GM23338 (cell line): ENCODE measurements around the gene KYNU. TPM values are rescaled to one million over a fixed set of nuclear protein-coding genes. Genes with fewer than 3 reads are reported as not detected.

Source experiments
- ATAC-seq: fragments of 200-7000 bp; cut with Tn5 transposase; 3 replicates; pipeline ENCODE4 v1.9.1; 2020
- DNase-seq: peaks from one replicate; pipeline ENCODE4 v3.0.0-alpha.2; 2015; ENCODE audit warnings: low spot score
- H2AFZ ChIP-seq: fragments of 200-600 bp; sonication (generic); 2 replicates; pipeline ENCODE4 v1.8.0; 2016; ENCODE audit warnings: antibody characterized with exemption, mild to moderate bottlenecking, moderate library complexity
- H3F3A ChIP-seq: fragments of 200-600 bp; sonication (generic); replicated peaks from 2 replicates; pipeline ENCODE4 v1.8.0; 2017; ENCODE audit warnings: antibody characterized with exemption, mixed run types, low read depth
- H3K27ac ChIP-seq: fragments of 200-600 bp; sonication (generic); 2 replicates; pipeline ENCODE4 v1.6.1; 2016; ENCODE audit warnings: low read depth
- H3K27me3 ChIP-seq: fragments of 200-600 bp; sonication (generic); 2 replicates; pipeline ENCODE4 v1.8.0; 2016; ENCODE audit warnings: mild to moderate bottlenecking, mixed run types, moderate library complexity; ENCODE audit not compliant: insufficient read depth
- H3K36me3 ChIP-seq: fragments of 200-600 bp; sonication (generic); 2 replicates; pipeline ENCODE4 v1.8.0; 2016; ENCODE audit warnings: mild to moderate bottlenecking; ENCODE audit not compliant: insufficient read depth
- H3K4me1 ChIP-seq: fragments of 200-600 bp; sonication (generic); 2 replicates; pipeline ENCODE4 v1.8.0; 2016; ENCODE audit warnings: mild to moderate bottlenecking, moderate library complexity; ENCODE audit not compliant: insufficient read depth
- H3K4me2 ChIP-seq: fragments of 200-600 bp; sonication (generic); 2 replicates; pipeline ENCODE4 v1.7.1; 2017; ENCODE audit warnings: mixed run types
- H3K4me3 ChIP-seq: fragments of 200-600 bp; sonication (generic); 2 replicates; pipeline ENCODE4 v1.6.1; 2016; ENCODE audit warnings: mixed run types
- H3K79me2 ChIP-seq: fragments of 200-600 bp; sonication (generic); replicated peaks from 2 replicates; pipeline ENCODE4 v1.8.0; 2017; ENCODE audit warnings: mild to moderate bottlenecking; ENCODE audit not compliant: insufficient read depth
- H3K9me2 ChIP-seq: fragments of 200-600 bp; sonication (generic); 2 replicates; pipeline ENCODE4 v1.8.0; 2017; ENCODE audit not compliant: insufficient read depth
- H4K20me1 ChIP-seq: fragments of 200-600 bp; sonication (generic); replicated peaks from 2 replicates; pipeline ENCODE4 v1.8.0; 2017; ENCODE audit warnings: mild to moderate bottlenecking; ENCODE audit not compliant: insufficient read depth
- H3K27ac Mint-ChIP-seq: 2 replicates; pipeline ENCODE4 v1.8.0; 2020; ENCODE audit warnings: inconsistent platforms, mild to moderate bottlenecking, moderate library complexity, mixed read lengths
- H3K27me3 Mint-ChIP-seq: 3 replicates; pipeline ENCODE4 v1.8.0; 2022; ENCODE audit warnings: low read depth, mild to moderate bottlenecking, moderate library complexity, mixed read lengths, inconsistent platforms; ENCODE audit not compliant: insufficient read depth, poor library complexity
- H3K36me3 Mint-ChIP-seq: 3 replicates; pipeline ENCODE4 v1.8.0; 2021; ENCODE audit warnings: low read depth, mild to moderate bottlenecking, inconsistent platforms, moderate library complexity, mixed read lengths
- H3K4me1 Mint-ChIP-seq: 3 replicates; pipeline ENCODE4 v1.8.0; 2020; ENCODE audit warnings: mild to moderate bottlenecking, inconsistent platforms, mixed read lengths
- H3K4me3 Mint-ChIP-seq: 3 replicates; pipeline ENCODE4 v1.8.0; 2021; ENCODE audit warnings: moderate library complexity, mild to moderate bottlenecking, inconsistent platforms, mixed read lengths
- H3K9me3 Mint-ChIP-seq: 3 replicates; pipeline ENCODE4 v1.8.0; 2020; ENCODE audit warnings: moderate library complexity, mild to moderate bottlenecking, inconsistent platforms, mixed read lengths
- CREB1 ChIP-seq: fragments of 250-450 bp; sonication (Bioruptor Pico); IDR thresholded peaks from 2 replicates; pipeline ENCODE4 v1.5.0; 2020; ENCODE audit warnings: low read depth, mild to moderate bottlenecking, moderate library complexity
- EZH2 ChIP-seq: fragments of 200-600 bp; sonication (generic); IDR thresholded peaks from one replicate; pipeline ENCODE4 v1.8.0; 2017; ENCODE audit warnings: antibody characterized with exemption, mild to moderate bottlenecking, low read depth; ENCODE audit not compliant: unreplicated experiment
- EZH2phosphoT487 ChIP-seq: fragments of 200-600 bp; sonication (generic); IDR thresholded peaks from one replicate; pipeline ENCODE4 v1.8.1; 2018; ENCODE audit warnings: antibody characterized with exemption; ENCODE audit not compliant: unreplicated experiment
- JUNB ChIP-seq: IDR thresholded peaks from one replicate; pipeline ENCODE4 v1.6.1; 2016; ENCODE audit warnings: antibody characterized with exemption; ENCODE audit not compliant: unreplicated experiment
- NANOG ChIP-seq: IDR thresholded peaks from 2 replicates; pipeline ENCODE4 v1.6.1; 2016; ENCODE audit warnings: antibody characterized with exemption, borderline replicate concordance
- POLR2AphosphoS5 ChIP-seq: IDR thresholded peaks from 2 replicates; pipeline ENCODE4 v1.6.1; 2016; ENCODE audit warnings: antibody characterized with exemption, low read depth
- STAT1 ChIP-seq: IDR thresholded peaks from one replicate; pipeline ENCODE4 v1.6.1; 2016; ENCODE audit warnings: antibody characterized with exemption; ENCODE audit not compliant: unreplicated experiment
- ZNF114 ChIP-seq: fragments of 250-450 bp; sonication (Bioruptor Pico); IDR thresholded peaks from 2 replicates; pipeline ENCODE4 v1.5.0; 2020; ENCODE audit warnings: mild to moderate bottlenecking, moderate library complexity
- ZNF331 ChIP-seq: fragments of 250-450 bp; sonication (Bioruptor Pico); IDR thresholded peaks from 2 replicates; pipeline ENCODE4 v1.5.0; 2020; ENCODE audit warnings: low read depth, mild to moderate bottlenecking, moderate library complexity
- polyA plus RNA-seq: library from polyadenylated mRNA; unstranded; fragments of >200 nt; fragmentation: Nextera tagmentation; extraction: Ambion mirVana; gene quantifications from 2 replicates; pipeline ENCODE4 v1.2.1, GENCODE V29; 2016
- total RNA-seq: library from RNA; depleted of rRNA; stranded (reverse); fragments of >200 nt; shearing (Covaris generic); gene quantifications from 2 replicates; pipeline ENCODE4 v1.2.3, GENCODE V29; 2014
- TF ChIP-seq, protein P1 (sequence below): IDR thresholded peaks from one replicate; pipeline ENCODE4 v1.6.1; 2018; ENCODE audit warnings: antibody characterized with exemption; ENCODE audit not compliant: unreplicated experiment
- TF ChIP-seq, protein P2 (sequence below): fragments of 250-450 bp; sonication (Bioruptor Pico); IDR thresholded peaks from 2 replicates; pipeline ENCODE4 v1.5.0; 2020; ENCODE audit warnings: mild to moderate bottlenecking, moderate library complexity
- TF ChIP-seq, protein P3 (sequence below), 2 experiments: fragments of 200-600 bp in 1 of 2; sonication (generic) in 1 of 2; conservative IDR thresholded peaks; 2 replicates each; pipeline versions ENCODE4 v1.5.1 to v1.6.1; 2016 to 2017; ENCODE audit warnings: antibody characterized with exemption in 2 of 2, low read depth in 2 of 2, mild to moderate bottlenecking in 2 of 2, moderate library complexity in 1 of 2
- TF ChIP-seq, protein P4 (sequence below): IDR thresholded peaks from 2 replicates; pipeline ENCODE4 v1.6.1; 2016; ENCODE audit warnings: antibody characterized with exemption

The KYNU gene
- total and polyA plus RNA-seq, 2 experiments from 2014 or later: 0.03 to 0.21 TPM

DNA sequence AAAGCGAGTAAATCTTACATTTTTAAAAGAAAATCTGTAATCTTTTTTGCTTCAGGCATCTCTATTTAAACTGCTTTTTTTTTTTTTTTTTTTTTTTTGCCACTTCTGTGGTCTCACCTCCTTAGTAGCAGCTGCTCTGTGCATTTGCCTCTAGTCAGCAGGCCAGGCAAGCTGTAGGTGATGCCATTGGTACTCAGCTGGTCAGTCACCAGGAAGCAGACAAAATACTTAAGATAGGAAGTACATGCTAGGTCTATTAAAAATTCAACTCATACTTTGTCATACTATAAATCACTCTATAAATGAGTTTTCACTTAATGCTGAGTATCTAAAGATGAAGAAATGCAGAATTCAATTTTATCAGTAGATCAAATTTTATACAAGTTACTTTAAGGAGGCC is 83.7 kb downstream of the KYNU start:
- DNase-seq: no peak
- Histone ChIP-seq H2AFZ (no peak overlapping the region), H3K27ac (no peak overlapping the region), H3K4me1 (no peaks in the 10 kb centered on the region), H4K20me1 (no peaks in the 10 kb centered on the region), H3K4me3 (no peak overlapping the region), H3K9me2 (peaks cover 3% of the 10 kb centered on the region; the same call in 1 of the 2 replicates), H3K27me3 (no peaks in the 10 kb centered on the region), H3K4me2 (no peak overlapping the region), H3K36me3 (no peaks in the 10 kb centered on the region), H3F3A (no peaks in the 10 kb centered on the region), H3K79me2 (no peaks in the 10 kb centered on the region)
- Mint-ChIP-seq H3K27me3 (no peaks in the 10 kb centered on the region), H3K36me3 (peaks cover 18% of the 10 kb centered on the region; the same call in 2 of the 3 replicates), H3K4me1 (no peaks in the 10 kb centered on the region), H3K4me3 (no peak overlapping the region), H3K27ac (no peak overlapping the region), H3K9me3 (peaks cover 18% of the 10 kb centered on the region)
- TF ChIP-seq, protein P1, sequence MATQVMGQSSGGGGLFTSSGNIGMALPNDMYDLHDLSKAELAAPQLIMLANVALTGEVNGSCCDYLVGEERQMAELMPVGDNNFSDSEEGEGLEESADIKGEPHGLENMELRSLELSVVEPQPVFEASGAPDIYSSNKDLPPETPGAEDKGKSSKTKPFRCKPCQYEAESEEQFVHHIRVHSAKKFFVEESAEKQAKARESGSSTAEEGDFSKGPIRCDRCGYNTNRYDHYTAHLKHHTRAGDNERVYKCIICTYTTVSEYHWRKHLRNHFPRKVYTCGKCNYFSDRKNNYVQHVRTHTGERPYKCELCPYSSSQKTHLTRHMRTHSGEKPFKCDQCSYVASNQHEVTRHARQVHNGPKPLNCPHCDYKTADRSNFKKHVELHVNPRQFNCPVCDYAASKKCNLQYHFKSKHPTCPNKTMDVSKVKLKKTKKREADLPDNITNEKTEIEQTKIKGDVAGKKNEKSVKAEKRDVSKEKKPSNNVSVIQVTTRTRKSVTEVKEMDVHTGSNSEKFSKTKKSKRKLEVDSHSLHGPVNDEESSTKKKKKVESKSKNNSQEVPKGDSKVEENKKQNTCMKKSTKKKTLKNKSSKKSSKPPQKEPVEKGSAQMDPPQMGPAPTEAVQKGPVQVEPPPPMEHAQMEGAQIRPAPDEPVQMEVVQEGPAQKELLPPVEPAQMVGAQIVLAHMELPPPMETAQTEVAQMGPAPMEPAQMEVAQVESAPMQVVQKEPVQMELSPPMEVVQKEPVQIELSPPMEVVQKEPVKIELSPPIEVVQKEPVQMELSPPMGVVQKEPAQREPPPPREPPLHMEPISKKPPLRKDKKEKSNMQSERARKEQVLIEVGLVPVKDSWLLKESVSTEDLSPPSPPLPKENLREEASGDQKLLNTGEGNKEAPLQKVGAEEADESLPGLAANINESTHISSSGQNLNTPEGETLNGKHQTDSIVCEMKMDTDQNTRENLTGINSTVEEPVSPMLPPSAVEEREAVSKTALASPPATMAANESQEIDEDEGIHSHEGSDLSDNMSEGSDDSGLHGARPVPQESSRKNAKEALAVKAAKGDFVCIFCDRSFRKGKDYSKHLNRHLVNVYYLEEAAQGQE: no peak
- TF ChIP-seq, protein P2, sequence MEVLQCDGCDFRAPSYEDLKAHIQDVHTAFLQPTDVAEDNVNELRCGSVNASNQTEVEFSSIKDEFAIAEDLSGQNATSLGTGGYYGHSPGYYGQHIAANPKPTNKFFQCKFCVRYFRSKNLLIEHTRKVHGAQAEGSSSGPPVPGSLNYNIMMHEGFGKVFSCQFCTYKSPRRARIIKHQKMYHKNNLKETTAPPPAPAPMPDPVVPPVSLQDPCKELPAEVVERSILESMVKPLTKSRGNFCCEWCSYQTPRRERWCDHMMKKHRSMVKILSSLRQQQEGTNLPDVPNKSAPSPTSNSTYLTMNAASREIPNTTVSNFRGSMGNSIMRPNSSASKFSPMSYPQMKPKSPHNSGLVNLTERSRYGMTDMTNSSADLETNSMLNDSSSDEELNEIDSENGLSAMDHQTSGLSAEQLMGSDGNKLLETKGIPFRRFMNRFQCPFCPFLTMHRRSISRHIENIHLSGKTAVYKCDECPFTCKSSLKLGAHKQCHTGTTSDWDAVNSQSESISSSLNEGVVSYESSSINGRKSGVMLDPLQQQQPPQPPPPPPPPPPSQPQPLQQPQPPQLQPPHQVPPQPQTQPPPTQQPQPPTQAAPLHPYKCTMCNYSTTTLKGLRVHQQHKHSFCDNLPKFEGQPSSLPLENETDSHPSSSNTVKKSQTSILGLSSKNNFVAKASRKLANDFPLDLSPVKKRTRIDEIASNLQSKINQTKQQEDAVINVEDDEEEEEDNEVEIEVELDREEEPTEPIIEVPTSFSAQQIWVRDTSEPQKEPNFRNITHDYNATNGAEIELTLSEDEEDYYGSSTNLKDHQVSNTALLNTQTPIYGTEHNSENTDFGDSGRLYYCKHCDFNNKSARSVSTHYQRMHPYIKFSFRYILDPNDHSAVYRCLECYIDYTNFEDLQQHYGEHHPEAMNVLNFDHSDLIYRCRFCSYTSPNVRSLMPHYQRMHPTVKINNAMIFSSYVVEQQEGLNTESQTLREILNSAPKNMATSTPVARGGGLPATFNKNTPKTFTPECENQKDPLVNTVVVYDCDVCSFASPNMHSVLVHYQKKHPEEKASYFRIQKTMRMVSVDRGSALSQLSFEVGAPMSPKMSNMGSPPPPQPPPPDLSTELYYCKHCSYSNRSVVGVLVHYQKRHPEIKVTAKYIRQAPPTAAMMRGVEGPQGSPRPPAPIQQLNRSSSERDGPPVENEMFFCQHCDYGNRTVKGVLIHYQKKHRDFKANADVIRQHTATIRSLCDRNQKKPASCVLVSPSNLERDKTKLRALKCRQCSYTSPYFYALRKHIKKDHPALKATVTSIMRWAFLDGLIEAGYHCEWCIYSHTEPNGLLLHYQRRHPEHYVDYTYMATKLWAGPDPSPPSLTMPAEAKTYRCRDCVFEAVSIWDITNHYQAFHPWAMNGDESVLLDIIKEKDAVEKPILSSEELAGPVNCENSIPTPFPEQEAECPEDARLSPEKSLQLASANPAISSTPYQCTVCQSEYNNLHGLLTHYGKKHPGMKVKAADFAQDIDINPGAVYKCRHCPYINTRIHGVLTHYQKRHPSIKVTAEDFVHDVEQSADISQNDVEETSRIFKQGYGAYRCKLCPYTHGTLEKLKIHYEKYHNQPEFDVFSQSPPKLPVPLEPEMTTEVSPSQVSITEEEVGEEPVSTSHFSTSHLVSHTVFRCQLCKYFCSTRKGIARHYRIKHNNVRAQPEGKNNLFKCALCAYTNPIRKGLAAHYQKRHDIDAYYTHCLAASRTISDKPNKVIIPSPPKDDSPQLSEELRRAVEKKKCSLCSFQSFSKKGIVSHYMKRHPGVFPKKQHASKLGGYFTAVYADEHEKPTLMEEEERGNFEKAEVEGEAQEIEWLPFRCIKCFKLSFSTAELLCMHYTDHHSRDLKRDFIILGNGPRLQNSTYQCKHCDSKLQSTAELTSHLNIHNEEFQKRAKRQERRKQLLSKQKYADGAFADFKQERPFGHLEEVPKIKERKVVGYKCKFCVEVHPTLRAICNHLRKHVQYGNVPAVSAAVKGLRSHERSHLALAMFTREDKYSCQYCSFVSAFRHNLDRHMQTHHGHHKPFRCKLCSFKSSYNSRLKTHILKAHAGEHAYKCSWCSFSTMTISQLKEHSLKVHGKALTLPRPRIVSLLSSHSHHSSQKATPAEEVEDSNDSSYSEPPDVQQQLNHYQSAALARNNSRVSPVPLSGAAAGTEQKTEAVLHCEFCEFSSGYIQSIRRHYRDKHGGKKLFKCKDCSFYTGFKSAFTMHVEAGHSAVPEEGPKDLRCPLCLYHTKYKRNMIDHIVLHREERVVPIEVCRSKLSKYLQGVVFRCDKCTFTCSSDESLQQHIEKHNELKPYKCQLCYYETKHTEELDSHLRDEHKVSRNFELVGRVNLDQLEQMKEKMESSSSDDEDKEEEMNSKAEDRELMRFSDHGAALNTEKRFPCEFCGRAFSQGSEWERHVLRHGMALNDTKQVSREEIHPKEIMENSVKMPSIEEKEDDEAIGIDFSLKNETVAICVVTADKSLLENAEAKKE (CRISPR knock-in tag): no peak
- no peak for TF ChIP-seq NANOG
- no peak for TF ChIP-seq EZH2phosphoT487
- TF ChIP-seq JUNB: no peak
- TF ChIP-seq CREB1: no peak
- TF ChIP-seq, protein P3, sequence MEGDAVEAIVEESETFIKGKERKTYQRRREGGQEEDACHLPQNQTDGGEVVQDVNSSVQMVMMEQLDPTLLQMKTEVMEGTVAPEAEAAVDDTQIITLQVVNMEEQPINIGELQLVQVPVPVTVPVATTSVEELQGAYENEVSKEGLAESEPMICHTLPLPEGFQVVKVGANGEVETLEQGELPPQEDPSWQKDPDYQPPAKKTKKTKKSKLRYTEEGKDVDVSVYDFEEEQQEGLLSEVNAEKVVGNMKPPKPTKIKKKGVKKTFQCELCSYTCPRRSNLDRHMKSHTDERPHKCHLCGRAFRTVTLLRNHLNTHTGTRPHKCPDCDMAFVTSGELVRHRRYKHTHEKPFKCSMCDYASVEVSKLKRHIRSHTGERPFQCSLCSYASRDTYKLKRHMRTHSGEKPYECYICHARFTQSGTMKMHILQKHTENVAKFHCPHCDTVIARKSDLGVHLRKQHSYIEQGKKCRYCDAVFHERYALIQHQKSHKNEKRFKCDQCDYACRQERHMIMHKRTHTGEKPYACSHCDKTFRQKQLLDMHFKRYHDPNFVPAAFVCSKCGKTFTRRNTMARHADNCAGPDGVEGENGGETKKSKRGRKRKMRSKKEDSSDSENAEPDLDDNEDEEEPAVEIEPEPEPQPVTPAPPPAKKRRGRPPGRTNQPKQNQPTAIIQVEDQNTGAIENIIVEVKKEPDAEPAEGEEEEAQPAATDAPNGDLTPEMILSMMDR (conservative IDR thresholded peaks at IDR 0.05; ENCODE audit: low read depth in 2 of 2): no peak
- TF ChIP-seq ZNF331 (CRISPR knock-in tag): no peak
- no peak for TF ChIP-seq EZH2
- no peak for TF ChIP-seq STAT1
- TF ChIP-seq, protein P4, sequence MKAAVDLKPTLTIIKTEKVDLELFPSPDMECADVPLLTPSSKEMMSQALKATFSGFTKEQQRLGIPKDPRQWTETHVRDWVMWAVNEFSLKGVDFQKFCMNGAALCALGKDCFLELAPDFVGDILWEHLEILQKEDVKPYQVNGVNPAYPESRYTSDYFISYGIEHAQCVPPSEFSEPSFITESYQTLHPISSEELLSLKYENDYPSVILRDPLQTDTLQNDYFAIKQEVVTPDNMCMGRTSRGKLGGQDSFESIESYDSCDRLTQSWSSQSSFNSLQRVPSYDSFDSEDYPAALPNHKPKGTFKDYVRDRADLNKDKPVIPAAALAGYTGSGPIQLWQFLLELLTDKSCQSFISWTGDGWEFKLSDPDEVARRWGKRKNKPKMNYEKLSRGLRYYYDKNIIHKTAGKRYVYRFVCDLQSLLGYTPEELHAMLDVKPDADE: no peak
- no peak for TF ChIP-seq ZNF114 (CRISPR knock-in tag)
- TF ChIP-seq POLR2AphosphoS5: no peak
- no peak for ATAC-seq
